Measurements from ENCODE around the gene ANKLE1. TPM values are rescaled to one million over a fixed set of nuclear protein-coding genes. Genes with fewer than 3 reads are reported as not detected.
A peak's percentile ranks its signal among the peaks of the same experiment; 100 is the strongest.

ANKLE1 gene, protein sequence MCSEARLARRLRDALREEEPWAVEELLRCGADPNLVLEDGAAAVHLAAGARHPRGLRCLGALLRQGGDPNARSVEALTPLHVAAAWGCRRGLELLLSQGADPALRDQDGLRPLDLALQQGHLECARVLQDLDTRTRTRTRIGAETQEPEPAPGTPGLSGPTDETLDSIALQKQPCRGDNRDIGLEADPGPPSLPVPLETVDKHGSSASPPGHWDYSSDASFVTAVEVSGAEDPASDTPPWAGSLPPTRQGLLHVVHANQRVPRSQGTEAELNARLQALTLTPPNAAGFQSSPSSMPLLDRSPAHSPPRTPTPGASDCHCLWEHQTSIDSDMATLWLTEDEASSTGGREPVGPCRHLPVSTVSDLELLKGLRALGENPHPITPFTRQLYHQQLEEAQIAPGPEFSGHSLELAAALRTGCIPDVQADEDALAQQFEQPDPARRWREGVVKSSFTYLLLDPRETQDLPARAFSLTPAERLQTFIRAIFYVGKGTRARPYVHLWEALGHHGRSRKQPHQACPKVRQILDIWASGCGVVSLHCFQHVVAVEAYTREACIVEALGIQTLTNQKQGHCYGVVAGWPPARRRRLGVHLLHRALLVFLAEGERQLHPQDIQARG
- total RNA-seq: 1 to 10 TPM; 8.6 to 8.8 TPM

DNA sequence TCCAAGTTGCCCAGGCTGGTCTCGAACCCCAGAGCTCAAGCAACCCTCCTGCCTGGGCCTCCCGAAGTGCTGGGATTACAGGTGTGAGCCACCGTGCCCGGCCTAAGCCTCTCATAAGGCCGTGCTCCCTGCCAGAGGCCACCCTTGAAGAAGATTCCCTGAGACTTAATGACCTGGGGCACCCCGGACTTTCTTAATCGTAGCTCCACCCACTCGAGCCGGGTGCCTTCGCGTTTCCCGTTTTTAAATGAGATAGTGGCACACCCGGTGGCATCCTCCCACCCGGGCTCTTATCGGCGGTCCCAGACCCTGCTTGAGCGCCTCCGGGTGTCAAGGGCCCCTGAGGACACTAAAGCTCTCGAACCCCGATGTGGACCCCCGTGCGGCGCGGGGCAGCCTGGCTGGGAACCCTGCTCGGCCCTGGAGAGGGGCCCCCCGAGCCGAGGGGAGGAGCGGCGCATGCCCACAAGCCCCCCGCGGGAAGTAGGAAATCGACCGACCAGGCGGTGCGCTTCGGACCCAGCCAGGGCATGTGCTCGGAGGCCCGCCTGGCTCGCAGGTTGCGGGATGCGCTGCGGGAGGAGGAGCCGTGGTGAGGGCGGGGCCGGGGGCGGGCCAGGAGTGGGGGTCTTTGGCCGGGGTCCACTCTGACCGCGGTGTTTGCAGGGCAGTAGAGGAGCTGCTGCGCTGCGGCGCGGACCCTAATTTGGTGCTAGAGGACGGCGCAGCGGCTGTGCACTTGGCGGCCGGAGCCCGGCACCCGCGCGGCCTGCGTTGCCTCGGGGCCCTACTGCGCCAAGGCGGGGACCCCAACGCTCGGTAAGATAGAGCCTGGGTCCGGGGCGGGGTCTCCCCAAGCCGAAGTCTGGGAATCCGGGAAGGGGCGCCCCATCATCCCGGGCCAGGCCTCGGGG, at the start of gene ANKLE1:
ANKLE1 (plus strand) TSS at position 511 of the 914 bp plus-strand sequence; CDS start at position 531, 20 bp downstream.
- CTCF ChIA-PET: interaction anchor here (0.5 to 6.2 kb wide), 13 partner anchors 11 to 213 kb away, joined by 3 to 59 read pairs (median 3); partner anchors contain the start of genes BABAM1, OCEL1, USE1 and USHBP1
- peaks cover 19% of the 10 kb centered on the region for H3K36me3 Mint-ChIP-seq (ENCODE audit: low read depth)
- no peaks in the 10 kb centered on the region for H3K27me3 Mint-ChIP-seq (ENCODE audit: low read depth)
- DNase-seq: peak; percentile 54
- peak within 1 kb of the TSS; percentile 85 for H3K4me3 Mint-ChIP-seq
- no peak within 1 kb of the TSS for H3K27ac Mint-ChIP-seq
- peaks cover 13% of the 10 kb centered on the region for H3K4me1 Mint-ChIP-seq (ENCODE audit: low read depth)
- no peaks in the 10 kb centered on the region for H3K9me3 Mint-ChIP-seq
- intact Hi-C loops (cut with micrococcal nuclease): loop anchor here (1.0 to 10.0 kb wide), 7 partner anchors 20 to 567 kb away; partner anchors contain the start of genes NWD1 and USE1

DNA sequence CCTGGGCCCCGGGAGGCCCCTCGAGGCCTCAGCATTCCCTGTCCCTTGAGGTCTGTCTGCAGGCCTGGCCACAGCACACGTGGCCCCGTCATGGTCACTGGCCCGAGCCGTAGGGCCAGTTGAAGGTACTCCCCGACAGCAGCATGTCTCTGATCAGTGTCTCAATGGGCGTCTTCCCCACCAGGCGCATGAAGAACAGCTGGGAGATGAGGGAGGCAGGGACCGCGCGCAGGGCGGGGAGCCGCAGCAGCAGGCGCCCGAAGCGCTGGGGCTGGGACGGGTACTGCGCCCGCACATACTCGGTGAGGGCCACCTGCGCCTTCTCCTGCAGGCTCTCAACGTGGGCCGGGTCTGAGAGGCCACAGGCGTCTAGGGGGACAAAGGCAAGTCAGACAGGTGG, 49.4 kb upstream of the ANKLE1 start:
- Mint-ChIP-seq H3K27ac (no peak overlapping the region), H3K4me3 (no peak overlapping the region), H3K36me3 (ENCODE audit: low read depth) (peaks cover 7% of the 10 kb centered on the region), H3K4me1 (ENCODE audit: low read depth) (peaks cover 21% of the 10 kb centered on the region), H3K9me3 (no peaks in the 10 kb centered on the region), H3K27me3 (ENCODE audit: low read depth) (no peaks in the 10 kb centered on the region)
- no peak for DNase-seq
- CTCF ChIA-PET: no interaction called here
- intact Hi-C loops (cut with micrococcal nuclease): no loop called here

DNA sequence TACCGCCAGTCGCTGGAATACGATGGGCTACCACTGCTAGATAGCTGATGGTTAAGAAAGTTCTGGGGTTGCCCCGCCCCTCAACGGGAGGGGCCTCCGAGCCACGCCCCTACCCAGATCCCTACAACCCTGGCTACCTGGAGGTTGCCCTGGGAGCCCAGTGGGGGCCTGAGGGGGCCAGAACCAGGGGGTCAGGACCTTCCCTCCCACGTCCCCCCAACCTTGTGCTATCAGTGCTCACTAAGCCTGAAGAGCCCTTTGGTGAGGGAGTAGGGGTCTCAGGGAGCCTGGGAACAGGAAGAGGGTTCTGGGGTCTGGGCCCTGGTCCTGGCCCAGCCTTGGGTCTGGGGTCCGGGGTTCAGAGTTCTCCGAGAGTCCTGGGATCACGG, 46.8 kb upstream of the ANKLE1 start:
- Mint-ChIP-seq H3K27ac (peak overlapping the region; percentile 68), H3K36me3 (ENCODE audit: low read depth) (peaks cover 7% of the 10 kb centered on the region), H3K4me1 (ENCODE audit: low read depth) (peaks cover 19% of the 10 kb centered on the region), H3K9me3 (no peaks in the 10 kb centered on the region), H3K27me3 (ENCODE audit: low read depth) (no peaks in the 10 kb centered on the region), H3K4me3 (peak overlapping the region; percentile 83)
- intact Hi-C loops (cut with micrococcal nuclease): loop anchor here (1.0 to 5.0 kb wide), 5 partner anchors 9 to 160 kb away; partner anchors contain the start of genes HAUS8, MYO9B and OCEL1
- peak; percentile 82 for DNase-seq
- CTCF ChIA-PET: interaction anchor here (0.6 to 2.0 kb wide), 5 partner anchors 8 to 33 kb away, joined by 3 to 7 read pairs (median 3); partner anchors contain the start of gene USE1

DNA sequence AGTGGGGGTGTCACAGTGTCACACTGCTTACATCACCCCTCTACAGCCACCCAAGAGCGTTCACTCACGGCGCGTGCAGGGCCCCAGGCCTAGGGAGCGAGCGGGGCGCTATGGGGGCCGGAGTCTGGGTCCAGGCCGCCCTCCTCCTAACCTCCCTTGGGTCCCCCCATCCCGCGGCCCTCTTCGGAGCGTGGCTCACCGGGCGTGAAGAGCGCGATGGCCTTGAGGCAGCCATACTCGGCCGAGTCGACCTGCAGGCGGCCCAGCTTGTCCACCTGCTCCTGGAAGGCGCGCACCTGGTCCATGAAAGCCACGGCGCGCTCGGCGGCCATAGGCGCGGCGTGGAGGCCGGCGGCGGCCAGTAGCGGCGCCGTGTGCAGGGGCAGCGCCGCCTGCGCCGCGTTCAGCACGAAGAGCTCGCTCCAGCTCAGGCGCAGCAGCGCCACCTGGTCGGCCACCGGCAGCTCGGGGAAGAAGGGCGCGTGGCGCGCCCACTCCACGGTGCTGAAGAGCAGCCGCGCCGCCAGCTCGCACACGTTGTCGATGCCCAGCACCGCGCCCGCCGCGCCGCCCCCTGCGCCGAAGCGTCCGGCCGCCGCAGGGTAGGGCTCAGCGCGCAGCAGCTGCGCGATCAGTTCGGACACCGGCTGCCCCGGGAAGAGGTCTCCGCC, 46.3 kb upstream of the ANKLE1 start:
- peaks cover 19% of the 10 kb centered on the region for H3K4me1 Mint-ChIP-seq (ENCODE audit: low read depth)
- intact Hi-C loops (cut with micrococcal nuclease): loop anchor here (1.0 to 5.0 kb wide), 5 partner anchors 9 to 161 kb away; partner anchors contain the start of genes HAUS8, MYO9B and OCEL1
- peak overlapping the region; percentile 83 for H3K4me3 Mint-ChIP-seq

DNA sequence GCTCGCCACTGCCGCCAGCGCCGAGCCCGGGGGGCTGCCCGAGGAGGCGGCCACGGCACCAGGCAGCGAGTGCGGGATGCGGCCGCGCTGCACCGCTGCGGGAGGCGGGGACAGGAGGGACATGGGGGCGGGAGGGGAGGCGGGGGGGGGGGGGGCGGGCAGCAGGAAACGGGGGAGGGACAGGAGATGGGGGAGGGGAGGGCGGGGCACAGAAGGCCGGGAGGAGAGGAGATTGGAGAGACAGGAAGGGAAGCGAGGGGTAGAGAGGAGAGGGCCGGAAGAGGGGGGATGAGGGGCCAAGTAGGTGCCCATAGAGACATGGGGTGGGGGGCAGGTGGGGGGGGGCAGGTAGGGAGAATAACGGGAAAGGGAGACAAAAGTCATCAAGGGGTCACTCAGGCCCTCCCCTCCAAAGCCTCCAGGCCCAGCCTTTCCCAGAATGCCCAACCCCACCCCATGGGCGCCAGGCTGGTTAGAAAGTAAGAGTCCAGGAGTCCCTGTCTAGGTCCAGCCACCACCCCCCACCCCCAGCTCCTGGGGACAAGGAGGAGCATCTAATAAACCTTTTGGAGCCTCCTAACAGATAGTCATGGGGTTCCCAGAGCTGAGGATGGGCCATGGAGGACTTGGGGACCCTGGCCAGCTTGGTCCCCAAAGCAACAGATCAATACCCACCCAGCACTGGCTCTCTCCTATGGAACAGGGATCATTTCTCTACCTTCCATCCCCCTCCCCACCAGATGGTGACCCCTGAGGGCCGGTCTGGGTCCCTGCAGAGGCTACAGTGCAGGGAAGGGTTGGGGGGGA, 45.5 kb upstream of the ANKLE1 start:
- intact Hi-C loops (cut with micrococcal nuclease): loop anchor here (1.0 to 5.0 kb wide), 6 partner anchors 10 to 161 kb away; partner anchors contain the start of genes HAUS8, MYO9B and OCEL1
- CTCF ChIA-PET: interaction anchor here (0.6 to 2.0 kb wide), 4 partner anchors 9 to 154 kb away, joined by 3 to 7 read pairs (median 4); partner anchors contain the start of gene USE1
- Mint-ChIP-seq H3K36me3 (ENCODE audit: low read depth) (peaks cover 7% of the 10 kb centered on the region), H3K27me3 (ENCODE audit: low read depth) (no peaks in the 10 kb centered on the region), H3K4me3 (peak overlapping the region; percentile 83), H3K4me1 (ENCODE audit: low read depth) (peaks cover 19% of the 10 kb centered on the region), H3K9me3 (no peaks in the 10 kb centered on the region), H3K27ac (peak overlapping the region; percentile 63)
- peak; percentile 42 for DNase-seq

More for the DNA sequence above, 46.3 kb upstream of the ANKLE1 start:
- peak; percentile 79 for DNase-seq
- no peaks in the 10 kb centered on the region for H3K27me3 Mint-ChIP-seq (ENCODE audit: low read depth)
- peak overlapping the region; percentile 68 for H3K27ac Mint-ChIP-seq
- H3K9me3 Mint-ChIP-seq: no peaks in the 10 kb centered on the region
- H3K36me3 Mint-ChIP-seq (ENCODE audit: low read depth): peaks cover 7% of the 10 kb centered on the region
- CTCF ChIA-PET: interaction anchor here (0.6 to 2.0 kb wide), 6 partner anchors 9 to 155 kb away, joined by 3 to 7 read pairs (median 3); partner anchors contain the start of gene USE1

DNA sequence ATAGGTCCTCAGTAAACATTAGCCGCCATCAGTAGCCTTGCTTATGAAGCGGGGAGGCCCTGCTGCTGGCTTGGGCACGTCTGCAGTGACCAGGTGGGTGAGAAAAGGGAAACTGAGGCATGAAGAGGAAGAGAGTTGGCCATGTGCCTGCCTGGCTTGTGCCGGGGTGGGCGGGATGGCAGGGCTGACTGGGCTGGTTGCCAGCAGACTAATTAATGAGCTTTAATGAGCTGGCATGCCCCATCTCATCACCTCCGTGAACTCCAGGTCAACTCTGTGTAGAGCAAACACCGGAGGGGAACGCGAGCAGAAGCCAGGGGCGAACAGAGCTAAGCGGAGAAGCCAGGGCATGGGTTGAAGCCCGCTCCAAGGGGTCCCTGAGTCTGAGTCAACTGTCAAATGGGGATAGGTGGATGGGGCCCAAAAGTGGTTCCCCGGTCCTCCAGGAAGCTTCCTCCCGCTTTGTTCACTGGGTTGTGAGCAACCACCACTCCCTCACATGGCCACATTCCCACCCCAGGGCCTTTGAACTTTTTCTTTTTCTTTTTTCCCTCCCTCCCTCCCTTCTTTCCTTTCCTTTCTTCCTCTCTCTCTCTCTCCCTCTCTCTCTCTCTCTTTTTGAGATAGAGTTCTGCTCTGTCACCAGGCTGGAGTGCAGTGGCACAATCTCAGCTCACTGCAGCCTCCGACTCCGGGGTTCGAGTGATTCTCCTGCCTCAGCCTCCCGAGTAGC, 44.7 kb upstream of the ANKLE1 start:
- intact Hi-C loops (cut with micrococcal nuclease): loop anchor here (1.0 to 5.0 kb wide), 3 partner anchors 45 to 110 kb away; no protein-coding TSS in a partner anchor

DNA sequence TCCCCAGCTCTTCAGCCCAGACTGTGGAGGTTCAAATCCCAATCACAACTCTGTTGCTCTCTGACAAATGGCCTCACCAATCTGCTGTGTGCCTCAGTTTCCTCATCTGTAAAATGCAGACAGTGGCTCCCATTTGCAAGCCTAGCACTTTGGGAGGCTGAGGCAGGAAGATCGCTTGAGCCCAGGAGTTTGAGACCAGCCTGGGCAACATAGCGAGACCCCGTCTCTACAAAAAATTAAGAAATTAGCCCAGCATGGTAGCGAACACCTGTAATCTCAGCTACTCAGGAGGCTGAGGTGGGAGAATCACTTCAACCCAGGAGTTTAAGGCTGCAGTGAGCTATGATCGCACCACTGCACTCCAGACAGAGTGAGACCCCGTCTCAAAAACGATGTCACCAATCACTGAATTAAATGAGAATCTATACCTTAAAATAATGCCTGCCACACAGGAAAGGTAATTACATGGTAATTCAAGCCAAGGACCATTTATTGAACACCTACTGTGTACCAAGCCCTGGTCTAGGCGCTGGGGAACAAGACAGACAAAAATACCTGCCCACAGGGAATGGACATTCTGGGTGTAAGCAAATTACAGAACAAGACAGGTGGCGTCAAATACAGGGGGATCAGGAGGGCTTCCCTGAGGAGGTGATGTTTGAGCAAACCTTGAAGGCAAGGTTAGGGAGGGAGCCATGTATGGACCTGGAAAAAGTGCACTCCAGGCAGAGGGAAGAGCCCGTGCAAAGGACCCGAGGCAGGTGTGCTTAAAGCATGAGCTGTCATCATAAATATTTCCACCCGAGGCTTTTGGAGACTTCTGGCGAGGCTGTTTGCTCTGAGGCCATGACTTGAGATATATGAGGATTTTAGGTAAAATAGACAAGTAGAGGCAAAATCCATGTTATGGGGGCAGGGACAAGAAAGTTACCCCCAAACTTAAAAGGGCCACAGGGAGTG, 43.7 kb upstream of the ANKLE1 start:
- Mint-ChIP-seq H3K4me3 (no peak overlapping the region), H3K27ac (no peak overlapping the region), H3K9me3 (no peaks in the 10 kb centered on the region), H3K36me3 (ENCODE audit: low read depth) (peaks cover 3% of the 10 kb centered on the region), H3K27me3 (ENCODE audit: low read depth) (no peaks in the 10 kb centered on the region), H3K4me1 (ENCODE audit: low read depth) (peaks cover 14% of the 10 kb centered on the region)
- intact Hi-C loops (cut with micrococcal nuclease): loop anchor here (5.0 kb wide), 2 partner anchors 56 to 111 kb away; no protein-coding TSS in a partner anchor
- CTCF ChIA-PET: no interaction called here
- DNase-seq: no peak

More for the DNA sequence above, 44.7 kb upstream of the ANKLE1 start:
- CTCF ChIA-PET: interaction anchor here (1.5 kb wide), 1 partner anchor 10 kb away, joined by 5 read pairs; no protein-coding TSS in a partner anchor
- Mint-ChIP-seq H3K27ac (no peak overlapping the region), H3K9me3 (no peaks in the 10 kb centered on the region), H3K27me3 (ENCODE audit: low read depth) (no peaks in the 10 kb centered on the region), H3K4me1 (ENCODE audit: low read depth) (peaks cover 19% of the 10 kb centered on the region), H3K36me3 (ENCODE audit: low read depth) (peaks cover 4% of the 10 kb centered on the region), H3K4me3 (peak overlapping the region; percentile 32)
- no peak for DNase-seq

DNA sequence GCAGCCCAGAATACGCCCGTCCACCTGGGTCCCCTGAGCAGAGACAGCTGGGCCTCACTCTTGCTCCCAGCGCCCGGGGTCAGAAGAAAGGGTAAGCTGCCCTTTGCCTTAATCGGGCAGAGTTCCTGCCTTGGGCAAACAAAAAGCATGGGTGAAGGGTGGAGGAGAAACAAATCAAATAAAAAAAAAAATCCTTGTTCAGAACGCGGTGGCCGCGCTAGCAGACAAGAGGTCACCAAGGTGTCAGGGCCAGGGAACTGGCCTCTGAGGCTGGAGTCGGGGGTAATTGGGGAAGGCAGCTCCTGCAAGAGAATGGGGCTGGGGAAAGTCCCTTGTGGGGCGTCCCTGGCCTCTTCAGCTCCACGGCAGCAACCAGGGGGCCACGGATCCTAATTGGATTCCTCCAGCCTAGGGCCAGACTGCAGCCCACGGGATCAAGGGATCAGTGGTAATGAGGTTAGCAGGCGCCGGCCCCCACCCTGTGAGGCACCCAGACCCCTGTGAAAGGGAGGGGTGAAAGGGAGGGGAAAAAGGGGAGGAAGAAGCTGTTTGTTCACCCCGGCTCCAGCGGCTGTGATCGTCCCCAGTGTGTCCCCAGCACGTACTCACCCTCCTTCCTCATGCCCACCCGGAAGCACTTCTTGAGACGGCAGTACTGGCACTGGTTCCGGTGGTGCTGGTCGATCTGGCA, 41.5 kb upstream of the ANKLE1 start:
- no peak for DNase-seq
- Mint-ChIP-seq H3K27me3 (ENCODE audit: low read depth) (no peaks in the 10 kb centered on the region), H3K4me1 (ENCODE audit: low read depth) (no peaks in the 10 kb centered on the region), H3K36me3 (ENCODE audit: low read depth) (no peaks in the 10 kb centered on the region), H3K4me3 (no peak overlapping the region), H3K9me3 (no peaks in the 10 kb centered on the region), H3K27ac (no peak overlapping the region)
- CTCF ChIA-PET: interaction anchor here (0.7 kb wide), 1 partner anchor 36 kb away, joined by 5 read pairs; no protein-coding TSS in a partner anchor
- intact Hi-C loops (cut with micrococcal nuclease): no loop called here

DNA sequence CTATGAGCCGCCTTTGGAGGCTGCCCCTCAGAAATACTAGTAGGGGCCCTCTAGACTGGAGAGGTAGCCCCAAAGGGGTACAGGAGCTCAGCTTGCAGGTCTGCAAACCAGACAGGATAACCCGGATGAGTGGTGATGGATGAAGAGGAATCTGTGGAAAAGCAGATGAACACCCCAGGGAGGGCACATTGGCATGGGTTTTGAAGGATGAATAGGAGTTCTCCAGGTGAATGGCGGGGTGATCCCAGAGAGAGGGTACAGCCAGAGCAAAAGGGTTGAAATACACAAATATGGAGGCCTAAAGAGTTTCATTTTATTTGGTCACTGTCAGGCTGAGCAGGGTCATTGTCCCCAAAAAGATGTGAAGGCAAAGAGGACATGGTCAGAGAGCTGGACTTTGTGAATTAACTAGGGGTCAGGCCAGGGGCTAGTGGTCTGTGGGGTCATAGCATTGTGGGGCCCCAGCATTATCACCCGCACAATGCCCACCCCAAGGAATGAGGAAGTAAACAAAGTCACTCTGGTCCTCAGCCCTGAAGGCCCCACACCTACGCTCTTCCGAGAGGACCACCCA, 40.8 kb upstream of the ANKLE1 start:
- no peak overlapping the region for H3K27ac Mint-ChIP-seq
- H3K36me3 Mint-ChIP-seq (ENCODE audit: low read depth): no peaks in the 10 kb centered on the region
- DNase-seq: no peak
- no peaks in the 10 kb centered on the region for H3K27me3 Mint-ChIP-seq (ENCODE audit: low read depth)
- CTCF ChIA-PET: no interaction called here
- intact Hi-C loops (cut with micrococcal nuclease): no loop called here
- no peaks in the 10 kb centered on the region for H3K9me3 Mint-ChIP-seq
- H3K4me3 Mint-ChIP-seq: no peak overlapping the region
- no peaks in the 10 kb centered on the region for H3K4me1 Mint-ChIP-seq (ENCODE audit: low read depth)

All from activated naive CD4-positive, alpha-beta T cell treated with anti-CD3 and anti-CD28 coated beads for 36 hours (primary cell).